Femur (tissue), 1 donor: ENCODE results near the gene NINJ2.

ENCODE experiments used
- DNase-seq: peaks from one replicate; pipeline ENCODE4 v3.0.0-alpha.2; 2017

NINJ2 gene

DNA sequence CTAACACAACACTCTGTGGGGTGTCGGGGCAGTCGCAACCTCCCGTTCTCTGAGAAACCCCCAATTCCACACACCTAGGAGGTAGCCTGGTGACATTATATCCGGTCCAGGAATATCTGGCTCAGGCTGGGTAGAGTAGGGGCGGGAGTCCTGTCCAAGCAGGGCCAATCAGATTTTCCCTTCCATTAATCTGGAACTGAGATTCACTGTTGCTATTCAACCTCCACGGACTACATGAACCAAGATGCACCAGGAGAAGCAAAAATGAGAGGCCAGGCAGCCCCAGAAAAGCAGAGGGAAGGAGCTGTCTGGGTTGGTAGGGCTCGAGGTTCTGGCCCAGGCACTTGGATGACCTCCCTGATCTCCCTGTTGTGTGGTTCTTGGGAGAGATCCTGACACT is 51.0 kb downstream of the NINJ2 start:
- DNase-seq: no peak

DNA sequence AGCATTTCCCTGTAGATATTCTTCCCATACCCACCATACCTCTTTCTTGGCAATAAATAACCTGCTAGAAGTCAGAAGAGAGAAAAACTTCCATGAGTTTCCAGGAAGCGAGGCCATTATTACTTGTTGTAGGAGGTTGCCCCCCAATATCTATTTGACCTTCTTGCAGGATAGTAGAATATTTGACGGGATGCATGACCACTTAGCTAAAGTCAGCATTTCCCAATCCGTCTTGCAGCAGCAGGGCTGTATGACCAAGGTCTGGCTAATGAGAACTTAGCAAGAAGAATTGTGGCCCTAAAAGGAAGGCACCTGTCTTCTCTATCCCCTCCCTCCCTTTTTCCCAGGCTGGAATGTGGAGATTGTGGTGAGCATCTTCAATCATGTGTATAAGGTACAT is 51.5 kb downstream of the NINJ2 start:
- DNase-seq: no peak

DNA sequence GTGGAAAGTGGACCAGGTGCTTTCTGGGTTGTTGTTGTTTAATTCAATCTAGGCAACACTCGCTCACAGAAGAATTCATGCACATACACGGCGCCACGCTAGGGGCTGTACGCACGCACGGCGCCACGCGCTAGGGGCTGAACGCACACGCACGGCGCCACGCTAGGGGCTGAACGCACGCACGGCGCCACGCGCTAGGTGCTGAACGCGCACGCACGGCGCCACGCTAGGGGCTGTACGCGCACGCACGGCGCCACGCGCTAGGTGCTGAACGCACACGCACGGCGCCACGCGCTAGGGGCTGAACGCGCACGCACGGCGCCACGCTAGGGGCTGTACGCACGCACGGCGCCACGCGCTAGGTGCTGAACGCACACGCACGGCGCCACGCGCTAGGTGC is 54.3 kb downstream of the NINJ2 start:
- DNase-seq: no peak

GRCh38 chr12:608413-608812 is 54.8 kb downstream of the NINJ2 start:
- no peak for DNase-seq

DNA sequence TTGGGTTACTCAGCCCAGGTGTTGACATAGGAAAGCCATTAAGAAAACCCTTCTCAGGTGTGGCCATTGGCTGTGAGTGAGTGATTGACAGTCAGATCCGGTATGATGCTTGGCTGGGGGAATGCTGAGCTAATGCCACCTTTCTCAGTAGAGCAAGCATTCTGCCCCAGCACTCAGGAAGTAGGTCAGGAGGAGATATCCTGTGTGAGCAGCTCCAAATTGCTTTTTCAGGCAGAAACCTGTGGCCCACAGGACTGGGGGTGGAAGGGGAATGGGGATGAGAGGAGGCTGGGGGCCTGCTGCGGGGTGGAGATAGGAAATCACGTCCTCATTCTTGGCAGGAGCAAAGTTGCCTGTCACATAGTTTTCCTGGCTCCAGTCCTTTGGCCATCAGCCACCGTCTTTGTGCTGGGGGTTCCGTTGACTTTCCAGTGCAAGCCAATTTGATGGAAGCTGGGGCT is 55.7 kb downstream of the NINJ2 start:
- DNase-seq: peak; percentile 65

- no peak for DNase-seq
Measured at GRCh38 chr12:604956-605355, 58.3 kb downstream of the NINJ2 start.

- no peak for DNase-seq
Measured at GRCh38 chr12:602700-603068, 60.6 kb downstream of the NINJ2 start.

DNA sequence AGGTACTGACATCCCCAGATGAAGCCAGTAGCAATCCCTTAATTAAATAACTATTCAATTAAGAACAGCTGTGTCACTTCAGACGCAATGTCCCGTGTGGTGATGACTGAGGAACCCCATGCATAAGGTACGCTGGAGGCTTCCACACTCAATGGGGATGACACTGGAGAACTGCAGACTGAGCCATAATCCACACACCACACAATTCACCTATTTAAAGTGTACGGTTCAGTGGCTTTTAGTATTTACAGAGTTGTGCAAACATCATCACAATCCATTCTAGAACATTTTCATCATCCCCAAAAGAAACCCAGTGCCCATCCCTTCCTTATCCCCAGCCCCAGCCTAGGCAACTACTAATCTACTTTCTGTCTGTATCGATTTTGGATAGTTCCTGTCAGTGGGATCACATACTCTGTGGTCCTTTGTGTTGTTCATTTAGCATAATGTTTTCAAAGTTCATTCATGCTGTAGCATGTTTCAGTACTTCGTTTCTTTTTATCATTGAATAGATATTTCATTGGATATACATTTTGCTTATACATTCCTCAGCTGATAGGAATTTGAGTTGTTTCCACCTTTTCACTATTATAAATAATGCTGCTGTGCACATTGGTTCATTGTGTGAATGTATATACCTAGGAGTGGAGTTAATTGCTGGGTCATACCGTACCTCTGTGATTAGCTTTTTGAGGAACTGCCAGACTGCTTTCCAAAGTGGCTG is 61.1 kb downstream of the NINJ2 start:
- DNase-seq: no peak

GRCh38 chr12:599756-600155 is 63.5 kb downstream of the NINJ2 start:
- no peak for DNase-seq

DNA sequence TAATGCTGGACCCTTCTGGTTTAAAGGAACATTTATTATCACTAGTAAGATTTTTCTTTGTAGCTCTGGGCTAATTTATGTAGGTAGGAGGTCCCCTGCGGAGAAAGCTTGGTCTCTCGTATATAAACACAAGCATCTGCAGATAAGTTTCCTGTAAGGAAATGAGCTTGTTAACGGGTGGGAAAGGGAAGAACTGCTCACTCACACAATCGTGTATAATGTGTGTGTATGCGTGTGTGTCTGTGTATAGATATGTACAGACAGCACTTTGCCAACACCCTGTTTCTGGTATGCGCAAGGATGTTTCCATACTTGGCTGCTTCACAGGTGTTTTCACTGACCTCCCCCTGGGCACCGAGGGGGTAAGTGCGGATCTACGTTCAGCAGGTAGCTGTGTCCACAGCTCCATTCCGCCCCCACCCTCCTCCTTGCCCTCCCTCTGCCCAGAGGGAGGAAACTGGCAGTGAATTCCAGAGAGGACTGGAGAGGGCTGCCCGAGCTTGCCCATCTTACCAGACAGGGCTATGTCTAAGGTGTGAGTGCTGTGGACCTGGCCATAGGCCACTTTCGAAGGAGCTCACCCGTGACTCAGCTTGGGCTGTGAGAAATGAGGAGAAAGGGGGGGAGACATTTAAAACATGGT is 65.2 kb downstream of the NINJ2 start:
- no peak for DNase-seq

DNA sequence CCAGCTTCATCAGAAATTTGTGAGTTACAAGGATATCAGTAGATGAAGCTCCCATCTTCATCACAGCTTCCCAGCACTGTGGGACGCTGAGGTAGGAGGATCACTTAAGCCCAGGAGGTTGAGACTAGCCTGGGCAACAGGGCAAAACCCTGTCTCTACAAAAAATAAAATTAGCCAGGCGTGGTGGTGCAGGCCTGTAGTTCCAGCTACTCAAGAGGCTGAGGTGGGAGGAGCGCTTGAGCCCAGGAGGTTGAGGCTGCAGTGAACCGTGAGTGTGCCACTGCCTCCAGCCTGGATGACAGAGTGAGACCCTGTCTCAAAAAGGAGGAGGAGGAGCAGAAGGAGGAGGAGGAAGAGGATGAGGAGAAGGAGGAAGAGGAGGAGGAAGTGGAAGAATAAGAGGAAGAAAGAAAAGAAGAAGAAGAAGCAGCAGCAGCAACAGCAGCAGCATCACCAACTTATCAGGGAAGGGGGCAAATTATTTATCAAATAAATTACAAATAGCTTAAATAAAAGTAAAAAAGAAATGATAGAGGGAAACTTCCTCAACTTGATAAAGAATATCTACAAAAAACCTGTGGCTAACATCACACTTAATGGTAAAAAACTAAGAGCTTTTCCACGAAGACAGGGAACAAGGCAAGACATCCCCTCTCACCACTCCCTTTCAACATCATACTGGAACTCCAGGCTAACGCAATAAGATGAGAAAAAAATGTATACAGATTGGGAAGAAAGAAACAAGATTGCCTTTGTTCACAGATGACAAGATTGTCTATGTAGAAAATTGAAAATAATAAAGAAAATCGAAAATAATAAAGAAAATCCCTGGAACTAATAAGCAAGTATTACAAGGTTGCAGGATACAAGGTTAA is 69.6 kb downstream of the NINJ2 start:
- DNase-seq: no peak

DNA sequence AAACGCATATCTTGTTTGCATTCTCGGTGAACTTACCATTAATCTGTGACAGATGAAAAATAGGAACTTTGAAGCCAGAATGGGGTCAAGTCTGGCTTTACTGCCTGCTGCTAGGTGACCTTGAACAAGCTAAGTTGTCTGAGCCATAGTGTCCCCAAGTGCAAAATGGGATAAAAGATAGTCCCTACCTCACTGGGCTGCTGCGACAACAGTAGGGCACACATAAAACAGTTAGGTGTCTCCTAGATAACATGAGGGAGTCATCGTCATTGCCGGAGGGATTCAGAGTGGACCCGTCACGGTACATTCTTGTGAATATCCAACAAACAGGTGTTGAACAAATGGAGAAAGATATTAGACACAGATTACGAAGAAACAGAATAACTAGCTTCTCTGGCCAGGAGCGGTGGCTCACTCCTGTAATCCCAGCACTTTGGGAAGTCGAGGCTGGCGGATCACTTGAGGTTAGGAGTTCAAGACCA is 71.2 kb downstream of the NINJ2 start:
- no peak for DNase-seq

DNA sequence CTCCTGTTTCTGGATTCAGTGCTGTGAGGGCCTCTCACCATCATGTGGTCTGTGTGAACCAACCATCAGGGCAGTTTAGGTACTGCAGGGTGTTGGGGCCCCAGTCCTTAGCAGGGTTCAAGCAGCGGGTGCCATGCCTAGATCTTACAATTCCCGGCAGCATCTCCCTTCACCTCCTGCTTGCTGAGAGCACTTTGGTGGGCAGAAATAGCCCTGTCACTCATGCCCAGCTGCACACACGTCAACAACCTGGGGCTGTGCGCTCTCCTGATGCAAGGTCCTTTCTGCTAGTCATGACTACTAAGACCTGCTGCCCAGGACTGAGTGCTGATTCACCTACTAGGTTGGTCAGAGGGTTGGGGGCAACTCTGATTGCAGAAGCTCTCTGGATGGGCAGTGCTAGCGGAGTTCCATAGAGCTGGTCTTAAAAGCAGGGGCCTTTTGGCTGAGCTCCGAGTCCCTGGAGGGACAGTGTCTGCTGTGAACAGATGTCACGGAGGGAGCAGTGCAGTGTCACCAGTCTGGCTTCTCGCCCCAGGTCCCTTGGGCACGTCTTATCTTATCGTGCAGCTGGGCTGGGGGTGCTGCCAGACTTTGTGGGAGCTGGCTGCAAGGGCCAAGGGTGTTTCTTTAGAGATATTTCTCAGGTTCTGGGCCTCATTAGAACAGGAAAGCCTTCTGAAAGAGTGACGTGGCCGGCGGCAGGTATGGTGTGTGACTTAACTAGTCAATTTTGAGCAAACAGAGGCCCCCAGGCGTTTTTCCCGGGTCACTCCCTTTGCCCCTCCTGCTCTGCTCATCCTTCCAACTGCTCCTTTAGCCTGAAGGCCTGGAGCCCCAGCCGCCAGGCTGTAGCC is 71.8 kb downstream of the NINJ2 start:
- peak; percentile 74 for DNase-seq

GRCh38 chr12:590206-590750 is 73.0 kb downstream of the NINJ2 start:
- DNase-seq: no peak

DNA sequence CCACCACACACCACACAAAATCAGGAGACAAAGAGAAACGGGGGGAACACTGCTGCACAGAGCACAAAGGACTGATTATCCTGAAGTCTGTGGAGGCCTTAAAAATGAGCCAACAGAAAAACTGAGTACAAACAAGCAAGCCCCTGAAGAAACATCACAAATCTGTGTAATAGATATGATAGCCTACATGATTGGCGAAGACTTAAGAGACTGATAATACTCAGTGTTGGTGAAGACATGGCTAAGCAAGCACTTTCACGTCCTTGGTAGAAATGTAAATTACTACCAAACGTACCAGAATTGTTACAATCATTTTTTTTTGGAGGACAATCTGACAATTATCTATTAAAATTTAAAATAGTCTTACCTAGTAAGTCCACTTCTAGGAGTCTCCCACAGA is 74.6 kb downstream of the NINJ2 start:
- no peak for DNase-seq

DNA sequence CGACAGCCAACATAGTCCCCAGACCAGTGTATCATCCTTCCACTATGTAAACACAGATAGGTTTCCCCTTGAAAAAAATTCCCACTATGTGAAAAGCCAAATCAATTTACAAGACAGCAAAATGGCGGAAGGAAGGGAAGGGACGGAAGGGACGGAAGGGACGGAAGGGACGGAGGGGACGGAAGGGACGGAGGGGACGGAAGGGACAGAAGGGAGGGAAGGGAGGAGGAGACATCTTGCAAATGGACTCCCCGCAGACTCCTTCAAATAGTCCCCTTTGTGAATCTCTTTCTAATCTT is 75.3 kb downstream of the NINJ2 start:
- no peak for DNase-seq

- DNase-seq: no peak
Measured at GRCh38 chr12:587132-588023, 75.9 kb downstream of the NINJ2 start.

GRCh38 chr12:586318-587071 is 76.8 kb downstream of the NINJ2 start:
- DNase-seq: no peak

GRCh38 chr12:585062-586061 is 77.9 kb downstream of the NINJ2 start:
- no peak for DNase-seq
